C4-2B (cell line): ENCODE measurements around the gene ISM2.

Experiments
- ZFX ChIP-seq: fragments of 450-650 bp; IDR thresholded peaks from 2 replicates; pipeline ENCODE4 v1.6.1; 2017
- TF ChIP-seq, protein P1 (sequence below): fragments of 450-650 bp; conservative IDR thresholded peaks from 2 replicates; pipeline ENCODE4 v1.5.1; 2017; ENCODE audit warnings: mild to moderate bottlenecking

DNA sequence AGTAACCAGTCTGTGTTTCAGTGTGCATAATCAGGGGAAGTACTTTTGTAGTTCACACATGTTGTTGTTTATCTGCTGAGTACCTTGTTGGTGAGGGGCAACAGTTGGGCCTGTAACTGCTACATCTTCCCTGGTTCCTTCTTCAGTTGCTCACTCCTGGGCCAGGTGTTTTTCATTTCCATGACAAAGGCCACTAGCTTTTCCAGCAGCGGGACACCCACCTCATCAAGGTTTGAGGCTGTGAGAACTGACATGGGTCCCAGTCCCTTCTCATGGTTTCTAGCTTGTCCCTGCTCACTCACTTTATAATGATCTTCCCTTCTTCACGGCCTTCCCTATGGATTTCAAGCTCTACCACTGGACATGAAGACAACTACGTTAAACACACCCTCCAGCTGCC, 73.8 kb downstream of the ISM2 start:
- TF ChIP-seq, protein P1, sequence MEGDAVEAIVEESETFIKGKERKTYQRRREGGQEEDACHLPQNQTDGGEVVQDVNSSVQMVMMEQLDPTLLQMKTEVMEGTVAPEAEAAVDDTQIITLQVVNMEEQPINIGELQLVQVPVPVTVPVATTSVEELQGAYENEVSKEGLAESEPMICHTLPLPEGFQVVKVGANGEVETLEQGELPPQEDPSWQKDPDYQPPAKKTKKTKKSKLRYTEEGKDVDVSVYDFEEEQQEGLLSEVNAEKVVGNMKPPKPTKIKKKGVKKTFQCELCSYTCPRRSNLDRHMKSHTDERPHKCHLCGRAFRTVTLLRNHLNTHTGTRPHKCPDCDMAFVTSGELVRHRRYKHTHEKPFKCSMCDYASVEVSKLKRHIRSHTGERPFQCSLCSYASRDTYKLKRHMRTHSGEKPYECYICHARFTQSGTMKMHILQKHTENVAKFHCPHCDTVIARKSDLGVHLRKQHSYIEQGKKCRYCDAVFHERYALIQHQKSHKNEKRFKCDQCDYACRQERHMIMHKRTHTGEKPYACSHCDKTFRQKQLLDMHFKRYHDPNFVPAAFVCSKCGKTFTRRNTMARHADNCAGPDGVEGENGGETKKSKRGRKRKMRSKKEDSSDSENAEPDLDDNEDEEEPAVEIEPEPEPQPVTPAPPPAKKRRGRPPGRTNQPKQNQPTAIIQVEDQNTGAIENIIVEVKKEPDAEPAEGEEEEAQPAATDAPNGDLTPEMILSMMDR = no peak
- no peak for TF ChIP-seq ZFX
